Neutrophil (primary cell): ENCODE data around the gene MAPK9.

ENCODE experiments used
- H3K27ac ChIP-seq: fragments of 200-600 bp; sonication (generic); 2 replicates; pipeline ENCODE4 v1.5.1; 2016; ENCODE audit warnings: mild to moderate bottlenecking, moderate library complexity
- H3K27me3 ChIP-seq: fragments of 200-600 bp; sonication (generic); 2 replicates; pipeline ENCODE4 v1.6.0; 2016; ENCODE audit warnings: mild to moderate bottlenecking
- H3K36me3 ChIP-seq: fragments of 200-600 bp; sonication (generic); 2 replicates; pipeline ENCODE4 v1.5.1; 2017
- H3K4me1 ChIP-seq, 2 experiments: fragments of 200-600 bp in 1 of 2; sonication (generic) in 1 of 2; 1 replicate in 1 of 2; 2 replicates in 1 of 2; pipeline versions ENCODE4 v1.5.1 to v1.6.1; 2013 to 2016; ENCODE audit warnings: low read depth in 1 of 2, low read length in 1 of 2, mild to moderate bottlenecking in 1 of 2, moderate library complexity in 1 of 2; ENCODE audit not compliant: control insufficient read depth in 1 of 2, insufficient read depth in 1 of 2
- H3K4me3 ChIP-seq, 2 experiments: fragments of 200-600 bp in 1 of 2; sonication (generic) in 1 of 2; 1 replicate in 1 of 2; 2 replicates in 1 of 2; pipeline ENCODE4 v1.5.1; 2013 to 2016; ENCODE audit warnings: low read depth in 1 of 2, low read length in 1 of 2, mild to moderate bottlenecking in 1 of 2, moderate library complexity in 1 of 2
- H3K9me3 ChIP-seq: fragments of 200-600 bp; sonication (generic); 2 replicates; pipeline ENCODE4 v1.5.1; 2016
- TF ChIP-seq, protein P1 (sequence below): fragments of 200-600 bp; sonication (generic); IDR thresholded peaks from 2 replicates; pipeline ENCODE4 v1.5.1; 2016; ENCODE audit warnings: antibody characterized with exemption

MAPK9 gene

DNA sequence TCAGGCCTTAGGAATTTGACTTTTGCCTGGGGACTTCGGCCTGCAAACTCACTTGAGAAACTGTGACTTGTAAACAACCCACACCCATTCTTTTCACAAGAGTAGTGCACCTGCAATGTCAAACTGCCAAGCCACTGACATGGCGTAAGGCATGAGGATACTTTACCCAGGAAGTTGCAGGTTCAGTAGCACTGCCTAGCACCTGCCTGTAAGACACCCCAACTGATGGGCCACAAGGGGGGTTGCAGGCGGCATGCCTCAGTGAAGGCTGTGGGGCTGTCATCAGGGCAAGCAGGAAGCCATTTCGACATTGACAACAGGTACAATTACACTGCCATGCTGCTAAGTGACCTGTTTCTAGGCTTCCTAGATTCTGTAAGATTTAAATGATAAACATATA lies 41.6 kb downstream of the MAPK9 start:
- no peak overlapping the region for H3K4me3 ChIP-seq
- H3K9me3 ChIP-seq, result peaks cover 69% of the 10 kb centered on the region
- H3K4me1 ChIP-seq, result peaks cover 4 to 8% of the 10 kb centered on the region in 2 experiments
- no peak overlapping the region for H3K27ac ChIP-seq
- peaks cover 29% of the 10 kb centered on the region for H3K36me3 ChIP-seq
- TF ChIP-seq, protein P1, sequence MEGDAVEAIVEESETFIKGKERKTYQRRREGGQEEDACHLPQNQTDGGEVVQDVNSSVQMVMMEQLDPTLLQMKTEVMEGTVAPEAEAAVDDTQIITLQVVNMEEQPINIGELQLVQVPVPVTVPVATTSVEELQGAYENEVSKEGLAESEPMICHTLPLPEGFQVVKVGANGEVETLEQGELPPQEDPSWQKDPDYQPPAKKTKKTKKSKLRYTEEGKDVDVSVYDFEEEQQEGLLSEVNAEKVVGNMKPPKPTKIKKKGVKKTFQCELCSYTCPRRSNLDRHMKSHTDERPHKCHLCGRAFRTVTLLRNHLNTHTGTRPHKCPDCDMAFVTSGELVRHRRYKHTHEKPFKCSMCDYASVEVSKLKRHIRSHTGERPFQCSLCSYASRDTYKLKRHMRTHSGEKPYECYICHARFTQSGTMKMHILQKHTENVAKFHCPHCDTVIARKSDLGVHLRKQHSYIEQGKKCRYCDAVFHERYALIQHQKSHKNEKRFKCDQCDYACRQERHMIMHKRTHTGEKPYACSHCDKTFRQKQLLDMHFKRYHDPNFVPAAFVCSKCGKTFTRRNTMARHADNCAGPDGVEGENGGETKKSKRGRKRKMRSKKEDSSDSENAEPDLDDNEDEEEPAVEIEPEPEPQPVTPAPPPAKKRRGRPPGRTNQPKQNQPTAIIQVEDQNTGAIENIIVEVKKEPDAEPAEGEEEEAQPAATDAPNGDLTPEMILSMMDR, result no peak
- H3K27me3 ChIP-seq, result no peaks in the 10 kb centered on the region

- Histone ChIP-seq H3K36me3 (peaks cover 62% of the 10 kb centered on the region), H3K4me1 (no peaks in the 10 kb centered on the region), H3K9me3 (peaks cover 21% of the 10 kb centered on the region), H3K4me3 (no peak overlapping the region), H3K27me3 (no peaks in the 10 kb centered on the region), H3K27ac (no peak overlapping the region)
- TF ChIP-seq, protein P1, result no peak
These were observed 50.3 kb downstream of the MAPK9 start for GRCh38 chr5:180241600-180241999.

- Histone ChIP-seq H3K9me3 (peaks cover 5% of the 10 kb centered on the region), H3K36me3 (peaks cover 74% of the 10 kb centered on the region), H3K27me3 (no peaks in the 10 kb centered on the region), H3K4me1 (no peaks in the 10 kb centered on the region), H3K27ac (no peak overlapping the region), H3K4me3 (no peak overlapping the region)
- TF ChIP-seq, protein P1, result no peak
These were observed 53.3 kb downstream of the MAPK9 start for GRCh38 chr5:180238631-180239030.

DNA sequence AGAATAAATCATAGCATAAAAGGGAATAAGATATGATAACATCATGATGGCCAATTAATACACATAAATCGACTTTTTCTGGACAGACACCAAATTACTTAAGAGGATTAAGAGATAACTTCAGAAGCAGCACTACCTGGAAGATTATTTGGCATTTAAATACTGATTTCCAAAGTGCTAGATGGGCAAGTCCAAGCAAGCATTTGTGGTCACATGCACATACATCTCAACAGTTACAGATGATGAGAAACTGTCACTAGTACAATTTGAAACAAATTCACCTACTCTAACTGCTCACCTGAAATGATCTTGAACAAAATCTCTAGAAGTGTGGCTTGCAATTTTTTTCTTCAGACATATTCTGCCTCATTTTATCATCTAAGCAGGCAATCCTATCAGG lies 56.0 kb downstream of the MAPK9 start:
- Histone ChIP-seq H3K4me1 (no peaks in the 10 kb centered on the region), H3K4me3 (no peak overlapping the region), H3K36me3 (peaks cover 72% of the 10 kb centered on the region), H3K27me3 (no peaks in the 10 kb centered on the region), H3K27ac (no peak overlapping the region), H3K9me3 (no peaks in the 10 kb centered on the region)
- TF ChIP-seq, protein P1, result no peak

DNA sequence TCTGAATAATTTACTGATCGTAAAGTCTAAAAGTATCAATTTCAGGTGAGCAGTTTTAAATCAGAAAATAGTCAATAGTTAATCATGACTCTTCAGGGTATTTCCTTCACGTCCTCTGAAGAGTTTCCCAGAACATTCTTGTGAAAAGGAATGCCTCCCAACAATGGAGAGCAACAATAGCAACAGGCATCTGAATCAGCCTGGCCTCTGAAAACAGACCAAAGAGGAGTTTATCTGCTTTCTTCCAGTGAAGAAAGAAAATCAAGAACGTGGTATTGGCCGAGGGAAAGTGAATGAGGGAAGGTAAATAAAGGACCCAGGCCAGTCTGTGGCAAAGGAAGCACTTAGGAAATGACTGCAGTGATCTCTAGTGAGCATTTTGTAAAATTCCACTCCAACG lies 56.8 kb downstream of the MAPK9 start:
- no peaks in the 10 kb centered on the region for H3K27me3 ChIP-seq
- peaks cover 64% of the 10 kb centered on the region for H3K36me3 ChIP-seq
- H3K4me3 ChIP-seq, result no peak overlapping the region
- H3K4me1 ChIP-seq, result no peaks in the 10 kb centered on the region
- no peak overlapping the region for H3K27ac ChIP-seq
- no peaks in the 10 kb centered on the region for H3K9me3 ChIP-seq
- TF ChIP-seq, protein P1, result no peak

- H3K4me3 ChIP-seq, result no peak overlapping the region
- no peaks in the 10 kb centered on the region for H3K27me3 ChIP-seq
- TF ChIP-seq, protein P1, result no peak
- no peaks in the 10 kb centered on the region for H3K9me3 ChIP-seq
- H3K36me3 ChIP-seq, result peaks cover 57% of the 10 kb centered on the region
- no peaks in the 10 kb centered on the region for H3K4me1 ChIP-seq
- H3K27ac ChIP-seq, result no peak overlapping the region
These were observed 57.6 kb downstream of the MAPK9 start for GRCh38 chr5:180234271-180234670.
